Upper lobe of right lung (tissue), 1 donor: Measurements from ENCODE around the gene OPA1. TPM values are rescaled to one million over a fixed set of nuclear protein-coding genes. Genes with fewer than 3 reads are reported as not detected.

Source experiments
- ATAC-seq: fragments of 200-7000 bp; cut with Tn5 transposase; one replicate; pipeline ENCODE4 v1.9.1; 2020; ENCODE audit warnings: mild to moderate bottlenecking, moderate library complexity
- DNase-seq: peaks from one replicate; pipeline ENCODE4 v3.0.0-alpha.2; 2020
- H3K27ac ChIP-seq: fragments of 200-600 bp; one replicate; pipeline ENCODE4 v1.8.0; 2022
- H3K27me3 ChIP-seq: fragments of 200-600 bp; one replicate; pipeline ENCODE4 v1.8.0; 2022; ENCODE audit warnings: mild to moderate bottlenecking
- H3K36me3 ChIP-seq: fragments of 200-600 bp; one replicate; pipeline ENCODE4 v1.8.0; 2022
- H3K4me1 ChIP-seq: fragments of 200-600 bp; one replicate; pipeline ENCODE4 v1.8.0; 2022
- H3K4me3 ChIP-seq: fragments of 200-600 bp; one replicate; pipeline ENCODE4 v1.8.0; 2022; ENCODE audit warnings: mild to moderate bottlenecking
- H3K9me3 ChIP-seq: fragments of 200-600 bp; one replicate; pipeline ENCODE4 v1.8.0; 2022
- intact Hi-C: fragments of 100-400 bp; cut with DNase I; formaldehyde crosslinking; loops from one replicate; pipeline ENCODE4 v1.11.0; 2022
- total RNA-seq: library from RNA; stranded (reverse); fragmentation: NEBNext Ultra II Directional; extraction: Animal tissue kit (Norgen Biotek cat#: 25700); gene quantifications from one replicate; pipeline ENCODE4 v1.2.1, GENCODE V29; 2021
- TF ChIP-seq, protein P1 (sequence below): fragments of 200-600 bp; IDR thresholded peaks from one replicate; pipeline ENCODE4 v1.8.0; 2022; ENCODE audit warnings: antibody characterized with exemption
- donor health status: DM: no; HTN: yes; CAD: no; lungs with severe emphysema.

Gene OPA1
- total RNA-seq, 1 donor from 2014 or later = 46.3 TPM

DNA sequence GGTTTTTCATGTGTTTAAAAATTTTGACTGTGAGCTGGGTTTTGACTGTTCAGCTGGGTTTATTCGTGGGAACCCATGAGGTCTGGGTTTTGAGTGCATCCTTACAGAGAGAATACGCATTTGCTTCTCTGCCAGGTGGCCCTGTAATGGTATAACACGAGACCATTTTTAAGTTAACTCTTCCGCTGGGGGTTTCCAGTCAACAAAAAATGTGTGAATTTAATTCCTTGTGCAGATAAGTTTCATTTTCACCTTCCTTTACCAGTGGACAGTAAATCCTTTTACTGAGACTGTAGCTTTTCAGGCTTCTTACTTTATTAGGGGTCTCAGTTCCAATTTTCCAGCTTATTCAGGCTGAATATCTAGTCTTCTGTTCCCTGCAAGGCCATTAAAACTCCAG is 149.6 kb downstream of the OPA1 start:
- TF ChIP-seq, protein P1, sequence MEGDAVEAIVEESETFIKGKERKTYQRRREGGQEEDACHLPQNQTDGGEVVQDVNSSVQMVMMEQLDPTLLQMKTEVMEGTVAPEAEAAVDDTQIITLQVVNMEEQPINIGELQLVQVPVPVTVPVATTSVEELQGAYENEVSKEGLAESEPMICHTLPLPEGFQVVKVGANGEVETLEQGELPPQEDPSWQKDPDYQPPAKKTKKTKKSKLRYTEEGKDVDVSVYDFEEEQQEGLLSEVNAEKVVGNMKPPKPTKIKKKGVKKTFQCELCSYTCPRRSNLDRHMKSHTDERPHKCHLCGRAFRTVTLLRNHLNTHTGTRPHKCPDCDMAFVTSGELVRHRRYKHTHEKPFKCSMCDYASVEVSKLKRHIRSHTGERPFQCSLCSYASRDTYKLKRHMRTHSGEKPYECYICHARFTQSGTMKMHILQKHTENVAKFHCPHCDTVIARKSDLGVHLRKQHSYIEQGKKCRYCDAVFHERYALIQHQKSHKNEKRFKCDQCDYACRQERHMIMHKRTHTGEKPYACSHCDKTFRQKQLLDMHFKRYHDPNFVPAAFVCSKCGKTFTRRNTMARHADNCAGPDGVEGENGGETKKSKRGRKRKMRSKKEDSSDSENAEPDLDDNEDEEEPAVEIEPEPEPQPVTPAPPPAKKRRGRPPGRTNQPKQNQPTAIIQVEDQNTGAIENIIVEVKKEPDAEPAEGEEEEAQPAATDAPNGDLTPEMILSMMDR = no peak
- intact Hi-C loops = no loop called here

DNA sequence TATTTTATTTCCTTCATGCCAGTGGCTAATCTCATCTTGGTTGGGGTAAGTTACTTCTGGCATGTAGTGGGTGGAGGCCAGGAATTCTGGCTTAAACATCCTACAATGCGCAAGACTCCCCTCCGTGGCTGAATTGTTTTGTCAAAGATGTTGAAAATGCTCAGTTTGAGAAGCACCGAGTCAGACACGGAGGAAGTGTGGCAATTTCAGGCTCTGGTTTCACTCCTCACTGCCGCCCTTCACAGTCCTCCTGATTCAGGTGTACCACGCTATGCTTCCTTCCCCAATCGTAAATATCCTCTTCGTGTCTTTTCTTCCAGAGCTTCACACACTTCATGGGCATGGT is 150.7 kb downstream of the OPA1 start:
- peak; percentile 74 for ATAC-seq
- intact Hi-C loops = no loop called here
- Histone ChIP-seq H3K4me1 (no peaks in the 10 kb centered on the region), H3K9me3 (no peaks in the 10 kb centered on the region), H3K27ac (no peak overlapping the region), H3K4me3 (no peak overlapping the region), H3K27me3 (no peaks in the 10 kb centered on the region), H3K36me3 (no peaks in the 10 kb centered on the region)
- TF ChIP-seq, protein P1 = no peak
- no peak for DNase-seq

More for the DNA sequence above, 149.6 kb downstream of the OPA1 start:
- Histone ChIP-seq H3K4me1 (no peaks in the 10 kb centered on the region), H3K27me3 (no peaks in the 10 kb centered on the region), H3K36me3 (no peaks in the 10 kb centered on the region), H3K9me3 (no peaks in the 10 kb centered on the region), H3K4me3 (no peak overlapping the region), H3K27ac (no peak overlapping the region)
- no peak for DNase-seq
- ATAC-seq = no peak

DNA sequence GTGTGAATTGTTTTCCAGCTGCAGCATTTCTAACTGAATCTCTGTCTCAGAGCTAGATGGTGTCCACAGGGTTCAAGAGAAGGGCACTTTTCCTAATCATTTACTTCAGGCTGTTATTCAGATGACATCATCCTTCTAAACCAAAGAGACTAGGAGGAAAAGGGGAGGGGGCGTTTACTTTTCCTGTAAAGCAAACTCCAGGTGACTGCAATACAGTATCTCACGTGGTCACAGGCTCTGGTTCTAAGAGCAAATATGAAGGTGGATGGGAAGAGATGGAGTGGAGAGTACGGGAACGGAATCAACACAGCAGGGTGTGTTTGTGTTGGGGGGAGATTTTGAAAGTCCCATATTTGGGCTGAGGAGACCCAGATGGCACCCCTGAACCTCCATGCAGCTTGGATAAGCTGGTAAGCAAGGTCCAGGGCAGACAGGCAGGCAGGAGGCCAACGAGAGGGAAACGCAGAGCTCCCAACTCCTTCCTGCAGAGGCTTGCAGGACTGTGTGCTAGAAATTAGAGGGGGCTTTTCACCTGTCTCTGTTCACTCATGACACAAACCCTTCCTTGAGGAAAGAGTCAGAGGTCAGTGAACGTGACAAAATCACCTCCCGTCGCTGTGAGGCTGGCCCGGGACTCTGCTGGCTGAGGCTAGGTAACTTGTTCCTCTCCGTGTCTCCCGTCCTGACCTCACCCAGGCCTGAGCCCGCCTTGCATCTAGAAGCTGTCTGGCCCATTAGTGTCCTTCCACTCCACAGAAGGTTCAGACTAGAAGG is 151.2 kb downstream of the OPA1 start:
- intact Hi-C loops = no loop called here
- TF ChIP-seq, protein P1 = no peak
- Histone ChIP-seq H3K27me3 (no peaks in the 10 kb centered on the region), H3K36me3 (no peaks in the 10 kb centered on the region), H3K4me3 (no peak overlapping the region), H3K27ac (no peak overlapping the region), H3K4me1 (no peaks in the 10 kb centered on the region), H3K9me3 (no peaks in the 10 kb centered on the region)
- DNase-seq (no peak), ATAC-seq (peak; percentile 93)

DNA sequence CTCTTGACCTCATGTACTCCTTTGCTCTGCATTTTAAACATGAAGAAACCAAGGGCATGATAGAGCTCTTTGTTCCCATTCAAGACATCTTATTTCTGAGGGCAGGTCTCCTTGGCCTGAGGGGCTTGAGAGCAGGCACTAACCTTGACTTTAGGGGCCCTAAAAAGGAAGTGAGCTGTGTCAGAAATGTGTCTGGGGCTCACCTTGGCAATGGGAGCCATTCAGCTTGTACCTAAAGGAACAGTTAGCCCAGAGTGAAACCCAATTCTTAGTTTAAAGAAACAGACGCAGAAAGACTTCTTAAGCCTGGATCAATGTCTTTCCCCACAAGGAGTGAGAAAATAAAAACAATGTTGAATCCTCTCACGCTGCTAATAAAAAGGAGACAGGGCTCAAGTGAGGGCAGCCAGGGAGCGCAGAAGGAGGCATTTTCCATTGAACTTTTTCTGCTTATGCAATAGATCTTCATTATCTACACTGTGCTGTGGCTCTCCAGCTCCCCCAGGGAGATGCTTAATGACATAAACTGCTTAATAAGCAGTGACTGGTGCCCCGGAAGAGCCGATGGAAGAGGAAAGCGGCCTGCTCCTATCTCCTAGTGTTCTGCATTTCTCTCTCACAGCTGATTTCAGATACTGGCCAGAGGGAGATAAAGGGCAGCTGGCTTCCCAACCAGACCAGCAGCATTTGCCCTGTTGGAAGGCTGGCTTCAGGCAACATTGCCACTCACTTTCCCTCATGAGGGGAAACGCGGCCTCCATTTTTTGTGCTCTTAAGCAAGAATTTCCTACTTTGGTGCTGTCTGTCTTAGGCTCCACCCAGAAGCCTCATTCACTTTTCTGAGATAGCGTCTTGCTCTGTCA is 152.0 kb downstream of the OPA1 start:
- Histone ChIP-seq H3K27ac (no peak overlapping the region), H3K36me3 (no peaks in the 10 kb centered on the region), H3K4me1 (no peaks in the 10 kb centered on the region), H3K27me3 (no peaks in the 10 kb centered on the region), H3K4me3 (no peak overlapping the region), H3K9me3 (no peaks in the 10 kb centered on the region)
- TF ChIP-seq, protein P1 = no peak
- ATAC-seq (peak; percentile 49), DNase-seq (no peak)
- intact Hi-C loops = no loop called here

DNA sequence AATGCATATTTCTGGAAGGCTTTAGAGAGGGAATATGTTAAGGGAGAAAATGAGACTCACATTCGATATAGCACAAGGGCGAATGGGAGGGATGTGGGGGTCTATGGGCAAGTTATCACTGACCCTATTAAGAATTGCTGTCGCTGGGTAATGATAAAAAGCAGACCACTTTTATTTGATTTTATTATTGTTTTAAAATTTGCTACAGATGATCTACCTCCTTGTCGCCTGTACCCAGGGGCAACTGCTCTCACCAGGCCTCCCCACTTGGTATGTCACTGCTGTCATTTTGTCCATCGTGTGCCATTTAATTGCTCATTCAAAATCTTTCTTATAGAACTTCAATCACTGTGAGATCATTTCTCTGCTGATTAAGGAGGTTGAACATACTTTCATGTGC is 153.8 kb downstream of the OPA1 start:
- no peak overlapping the region for H3K27ac ChIP-seq
- no peaks in the 10 kb centered on the region for H3K27me3 ChIP-seq
- TF ChIP-seq, protein P1 = no peak
- intact Hi-C loops = no loop called here
- H3K4me1 ChIP-seq = no peaks in the 10 kb centered on the region
- DNase-seq = no peak
- H3K4me3 ChIP-seq = no peak overlapping the region
- ATAC-seq = no peak
- no peaks in the 10 kb centered on the region for H3K36me3 ChIP-seq
- no peaks in the 10 kb centered on the region for H3K9me3 ChIP-seq

Other genes starting within 250 kb of the OPA1 start
- gene ATP13A5, start 214.5 kb upstream of the OPA1 start, total RNA-seq = 2.0 TPM
- 248 TPM for gene ATP13A4, start 38.3 kb upstream of the OPA1 start, total RNA-seq